PC-3 (cell line): Measurements from ENCODE around the gene TRIM60.

Experiments used
- EZH2 ChIP-seq: fragments of 300-600 bp; sonication (generic); IDR thresholded peaks from one replicate; pipeline ENCODE4 v1.6.1; 2017; ENCODE audit warnings: antibody characterized with exemption, mild to moderate bottlenecking, low read length; ENCODE audit not compliant: unreplicated experiment
- TF ChIP-seq, protein P1 (sequence below): fragments of 300-600 bp; sonication (generic); conservative IDR thresholded peaks from 2 replicates; pipeline ENCODE4 v1.5.1; 2017; ENCODE audit warnings: antibody characterized with exemption, low read depth, mild to moderate bottlenecking, low read length

DNA sequence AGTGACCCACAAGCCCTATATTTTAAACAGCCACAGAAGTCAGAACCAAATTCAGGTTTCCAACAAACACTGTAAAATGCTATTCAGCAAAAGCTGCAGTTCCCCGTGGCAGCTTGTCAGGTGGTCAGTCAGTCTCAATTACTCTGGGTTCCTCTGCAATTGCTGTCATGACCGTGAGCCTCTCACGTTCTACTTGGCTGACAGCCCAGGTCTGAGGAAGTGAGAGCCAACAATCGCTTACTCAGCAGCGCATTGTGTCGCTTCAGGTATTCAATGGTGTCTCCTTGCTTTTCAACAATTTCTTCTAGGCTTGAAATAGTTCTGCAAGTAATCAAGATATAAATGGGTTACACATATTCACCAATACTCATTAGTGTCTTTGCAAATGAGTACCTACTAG lies 47.7 kb downstream of the TRIM60 start:
- TF ChIP-seq, protein P1, sequence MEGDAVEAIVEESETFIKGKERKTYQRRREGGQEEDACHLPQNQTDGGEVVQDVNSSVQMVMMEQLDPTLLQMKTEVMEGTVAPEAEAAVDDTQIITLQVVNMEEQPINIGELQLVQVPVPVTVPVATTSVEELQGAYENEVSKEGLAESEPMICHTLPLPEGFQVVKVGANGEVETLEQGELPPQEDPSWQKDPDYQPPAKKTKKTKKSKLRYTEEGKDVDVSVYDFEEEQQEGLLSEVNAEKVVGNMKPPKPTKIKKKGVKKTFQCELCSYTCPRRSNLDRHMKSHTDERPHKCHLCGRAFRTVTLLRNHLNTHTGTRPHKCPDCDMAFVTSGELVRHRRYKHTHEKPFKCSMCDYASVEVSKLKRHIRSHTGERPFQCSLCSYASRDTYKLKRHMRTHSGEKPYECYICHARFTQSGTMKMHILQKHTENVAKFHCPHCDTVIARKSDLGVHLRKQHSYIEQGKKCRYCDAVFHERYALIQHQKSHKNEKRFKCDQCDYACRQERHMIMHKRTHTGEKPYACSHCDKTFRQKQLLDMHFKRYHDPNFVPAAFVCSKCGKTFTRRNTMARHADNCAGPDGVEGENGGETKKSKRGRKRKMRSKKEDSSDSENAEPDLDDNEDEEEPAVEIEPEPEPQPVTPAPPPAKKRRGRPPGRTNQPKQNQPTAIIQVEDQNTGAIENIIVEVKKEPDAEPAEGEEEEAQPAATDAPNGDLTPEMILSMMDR = no peak
- no peak for TF ChIP-seq EZH2
